Natural killer cell (primary cell): ENCODE data around the gene GPR180. TPM values are rescaled to one million over a fixed set of nuclear protein-coding genes. Genes with fewer than 3 reads are reported as not detected.
A peak's percentile ranks its signal among the peaks of the same experiment; 100 is the strongest.

Experiments
- ATAC-seq, 3 donors: fragments of 150-1000 bp in 2 of 3; fragments of 200-7000 bp in 1 of 3; cut with Tn5 transposase; 1 replicate in 1 of 3; 2 replicates in 2 of 3; pipeline ENCODE4 v1.10.0; 2021; ENCODE audit warnings: mild to moderate bottlenecking in 2 of 3, moderate library complexity in 2 of 3
- DNase-seq, 2 donors: peaks; one replicate each; pipeline versions ENCODE4 v3.0.0 to v3.0.0-alpha.2; 2013 to 2021; ENCODE audit warnings: mixed read lengths in 1 of 2
- H3K27ac ChIP-seq: one replicate; pipeline ENCODE4 v1.5.1; 2013; ENCODE audit warnings: mild to moderate bottlenecking, low read length
- H3K27me3 ChIP-seq: one replicate; pipeline ENCODE4 v1.6.1; 2013; ENCODE audit warnings: low read length; ENCODE audit not compliant: control insufficient read depth, insufficient read depth
- H3K36me3 ChIP-seq: one replicate; pipeline ENCODE4 v1.6.1; 2013; ENCODE audit warnings: low read length; ENCODE audit not compliant: control insufficient read depth, insufficient read depth
- H3K4me1 ChIP-seq: one replicate; pipeline ENCODE4 v1.6.1; 2013; ENCODE audit warnings: low read length; ENCODE audit not compliant: control insufficient read depth, insufficient read depth
- H3K4me3 ChIP-seq: one replicate; pipeline ENCODE4 v1.5.1; 2013; ENCODE audit warnings: low read length
- H3K9me3 ChIP-seq: one replicate; pipeline ENCODE4 v1.6.1; 2013; ENCODE audit warnings: low read length; ENCODE audit not compliant: control insufficient read depth, insufficient read depth
- H3K27ac Mint-ChIP-seq, 2 donors: one replicate each; pipeline ENCODE4 v1.8.0; 2022; ENCODE audit warnings: mild to moderate bottlenecking in 2 of 2, mixed read lengths in 2 of 2, moderate library complexity in 1 of 2
- H3K27me3 Mint-ChIP-seq, 2 donors: one replicate each; pipeline ENCODE4 v1.8.0; 2022; ENCODE audit warnings: low read depth in 2 of 2, mixed read lengths in 2 of 2
- H3K36me3 Mint-ChIP-seq: one replicate; pipeline ENCODE4 v1.8.0; 2022; ENCODE audit warnings: mixed read lengths
- H3K4me1 Mint-ChIP-seq, 2 donors: one replicate each; pipeline ENCODE4 v1.8.0; 2022; ENCODE audit warnings: mixed read lengths in 2 of 2
- H3K4me3 Mint-ChIP-seq: one replicate; pipeline ENCODE4 v1.8.0; 2022; ENCODE audit warnings: mild to moderate bottlenecking, moderate library complexity, mixed read lengths
- H3K9me3 Mint-ChIP-seq, 2 donors: one replicate each; pipeline ENCODE4 v1.8.0; 2022; ENCODE audit warnings: mixed read lengths in 2 of 2
- WGBS: methylation state at CpG from one replicate; pipeline ENCODE4 v1.1.7; 2013; ENCODE audit warnings: missing lambda C conversion rate; ENCODE audit not compliant: insufficient coverage; 5-methylcytosine and 5-hydroxymethylcytosine counted together
- intact Hi-C: fragments of 100-400 bp; cut with micrococcal nuclease; formaldehyde crosslinking; loops from one replicate; pipeline ENCODE4 v1.14.2; 2022
- total RNA-seq, 4 donors: library from RNA; stranded (reverse); fragments of 120-200 nt in 1 of 4; gene quantifications; one replicate each; pipeline versions ENCODE4 v1.2.3 to v1.2.4, GENCODE V29; 2013 to 2022
- TF ChIP-seq, protein P1 (sequence below): fragments of 200-600 bp; IDR thresholded peaks from one replicate; pipeline ENCODE4 v1.8.0; 2022; ENCODE audit warnings: antibody characterized with exemption

Gene GPR180
- total RNA-seq, 3 donors from 2014 or later (not counting 1 experiment from before 2014, with no cell fraction given): 2.0 to 2.9 (median 2.7) TPM

- Histone ChIP-seq H3K36me3 (peaks cover 23% of the 10 kb centered on the region), H3K9me3 (no peaks in the 10 kb centered on the region), H3K27me3 (no peaks in the 10 kb centered on the region), H3K4me3 (no peak overlapping the region), H3K4me1 (no peaks in the 10 kb centered on the region), H3K27ac (no peak overlapping the region)
- H3K4me1 Mint-ChIP-seq: peaks cover 0 to 5% of the 10 kb centered on the region in 2 donors
- H3K27ac Mint-ChIP-seq: no peak overlapping the region
- intact Hi-C loops: no loop called here
- DNase-seq (peak in 1 of 2 donors; percentile 51), ATAC-seq (peak in 1 of 3 donors; percentile 42)
- 84% methylated on average over 2 of the region's 2 CpGs for WGBS
- no peaks in the 10 kb centered on the region for H3K9me3 Mint-ChIP-seq
- no peaks in the 10 kb centered on the region for H3K27me3 Mint-ChIP-seq
- H3K4me3 Mint-ChIP-seq: no peak overlapping the region
- TF ChIP-seq, protein P1, sequence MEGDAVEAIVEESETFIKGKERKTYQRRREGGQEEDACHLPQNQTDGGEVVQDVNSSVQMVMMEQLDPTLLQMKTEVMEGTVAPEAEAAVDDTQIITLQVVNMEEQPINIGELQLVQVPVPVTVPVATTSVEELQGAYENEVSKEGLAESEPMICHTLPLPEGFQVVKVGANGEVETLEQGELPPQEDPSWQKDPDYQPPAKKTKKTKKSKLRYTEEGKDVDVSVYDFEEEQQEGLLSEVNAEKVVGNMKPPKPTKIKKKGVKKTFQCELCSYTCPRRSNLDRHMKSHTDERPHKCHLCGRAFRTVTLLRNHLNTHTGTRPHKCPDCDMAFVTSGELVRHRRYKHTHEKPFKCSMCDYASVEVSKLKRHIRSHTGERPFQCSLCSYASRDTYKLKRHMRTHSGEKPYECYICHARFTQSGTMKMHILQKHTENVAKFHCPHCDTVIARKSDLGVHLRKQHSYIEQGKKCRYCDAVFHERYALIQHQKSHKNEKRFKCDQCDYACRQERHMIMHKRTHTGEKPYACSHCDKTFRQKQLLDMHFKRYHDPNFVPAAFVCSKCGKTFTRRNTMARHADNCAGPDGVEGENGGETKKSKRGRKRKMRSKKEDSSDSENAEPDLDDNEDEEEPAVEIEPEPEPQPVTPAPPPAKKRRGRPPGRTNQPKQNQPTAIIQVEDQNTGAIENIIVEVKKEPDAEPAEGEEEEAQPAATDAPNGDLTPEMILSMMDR: peak; percentile 52
- H3K36me3 Mint-ChIP-seq: no peaks in the 10 kb centered on the region
Observed at GRCh38 chr13:94620286-94620896, 18.7 kb downstream of the GPR180 start.

DNA sequence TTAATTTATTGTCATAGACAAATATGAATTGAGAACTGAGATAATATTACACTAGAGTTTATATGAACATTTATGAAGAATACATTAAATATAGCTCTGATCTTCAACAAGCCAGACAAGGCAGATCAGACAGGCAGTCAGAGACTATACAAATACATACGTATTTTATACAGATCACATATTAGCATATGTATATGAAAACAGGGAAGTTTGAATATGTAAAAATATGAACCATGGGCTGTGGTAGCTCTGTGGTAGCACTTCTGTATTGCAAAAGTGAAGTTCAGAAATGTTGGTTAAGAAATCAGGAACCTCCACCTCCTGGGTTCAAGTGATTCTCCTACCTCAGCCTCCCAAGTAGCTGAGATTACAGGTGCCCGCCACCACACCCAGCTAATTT, 20.7 kb downstream of the GPR180 start:
- ATAC-seq: no peak

GRCh38 chr13:94623316-94623715, 21.7 kb downstream of the GPR180 start:
- Mint-ChIP-seq H3K4me3 (no peak overlapping the region), H3K36me3 (no peaks in the 10 kb centered on the region), H3K27ac (no peak overlapping the region), H3K4me1 (no peaks in the 10 kb centered on the region), H3K27me3 (no peaks in the 10 kb centered on the region), H3K9me3 (no peaks in the 10 kb centered on the region)
- 100% methylated on average over 2 of the region's 4 CpGs for WGBS
- TF ChIP-seq, protein P1: no peak
- Histone ChIP-seq H3K4me1 (no peaks in the 10 kb centered on the region), H3K27me3 (no peaks in the 10 kb centered on the region), H3K9me3 (no peaks in the 10 kb centered on the region), H3K4me3 (no peak overlapping the region), H3K27ac (no peak overlapping the region), H3K36me3 (peaks cover 37% of the 10 kb centered on the region)
- DNase-seq: no peak
- ATAC-seq: no peak
- intact Hi-C loops: no loop called here

More for the DNA sequence above, 20.7 kb downstream of the GPR180 start:
- no CpG with 5 or more reads among the region's 2 CpGs for WGBS
- Mint-ChIP-seq H3K4me3 (no peak overlapping the region), H3K27ac (no peak overlapping the region), H3K36me3 (no peaks in the 10 kb centered on the region), H3K27me3 (no peaks in the 10 kb centered on the region), H3K9me3 (no peaks in the 10 kb centered on the region), H3K4me1 (no peaks in the 10 kb centered on the region)
- no peaks in the 10 kb centered on the region for H3K4me1 ChIP-seq
- TF ChIP-seq, protein P1: no peak
- no peak for DNase-seq
- intact Hi-C loops: no loop called here
- no peaks in the 10 kb centered on the region for H3K27me3 ChIP-seq
- no peaks in the 10 kb centered on the region for H3K9me3 ChIP-seq
- H3K36me3 ChIP-seq: peaks cover 31% of the 10 kb centered on the region
- no peak overlapping the region for H3K4me3 ChIP-seq
- no peak overlapping the region for H3K27ac ChIP-seq

- H3K27ac Mint-ChIP-seq: no peak overlapping the region
- intact Hi-C loops: no loop called here
- H3K27me3 ChIP-seq: no peaks in the 10 kb centered on the region
- H3K27ac ChIP-seq: no peak overlapping the region
- peaks cover 17% of the 10 kb centered on the region for H3K36me3 ChIP-seq
- peaks cover 5% of the 10 kb centered on the region for H3K36me3 Mint-ChIP-seq
- TF ChIP-seq, protein P1: no peak
- ATAC-seq: no peak
- H3K4me1 Mint-ChIP-seq: no peaks in the 10 kb centered on the region
- H3K27me3 Mint-ChIP-seq: no peaks in the 10 kb centered on the region
- no peak overlapping the region for H3K4me3 ChIP-seq
- 98% methylated on average over 2 of the region's 2 CpGs for WGBS
- no peak for DNase-seq
- H3K4me1 ChIP-seq: no peaks in the 10 kb centered on the region
- no peak overlapping the region for H3K4me3 Mint-ChIP-seq
- H3K9me3 ChIP-seq: no peaks in the 10 kb centered on the region
- no peaks in the 10 kb centered on the region for H3K9me3 Mint-ChIP-seq
Observed at GRCh38 chr13:94630858-94631257, 29.2 kb downstream of the GPR180 start.
